GM21528 (cell line): Measurements from ENCODE around the gene SSR1.
"Not testable (repeated sequence)": the region's sequence is repeated elsewhere in the genome, so short reads cannot be mapped to it uniquely, and the experiment has no call there.

Source experiments
- ATAC-seq: cut with Tn5 transposase; IDR thresholded peaks from one replicate; pipeline ENCODE4 v1.9.1; 2021; ENCODE audit warnings: mild to moderate bottlenecking, moderate library complexity; ENCODE audit not compliant: unreplicated experiment, low FRiP score

The SSR1 gene

DNA sequence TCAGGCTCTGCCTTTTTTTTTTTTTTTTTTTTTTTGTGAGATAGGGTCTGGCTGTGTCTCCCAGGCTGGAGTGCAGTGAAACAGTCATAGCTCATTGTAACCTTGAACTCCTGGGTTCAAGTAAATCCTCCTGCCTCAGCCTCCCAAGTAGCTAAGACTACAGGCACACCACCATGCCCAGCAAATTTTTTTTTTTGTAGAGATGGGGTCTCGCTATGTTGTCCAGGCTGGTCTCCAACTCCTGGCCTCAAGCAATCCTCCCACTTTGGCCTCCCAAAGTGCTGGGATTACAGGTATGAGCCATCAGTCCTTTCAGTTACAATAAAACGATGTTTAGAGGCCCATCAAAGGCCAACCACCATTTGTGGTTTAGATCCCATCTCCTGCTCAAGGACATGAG is 6.4 kb upstream of the SSR1 start:
- not testable (repeated sequence) for ATAC-seq

DNA sequence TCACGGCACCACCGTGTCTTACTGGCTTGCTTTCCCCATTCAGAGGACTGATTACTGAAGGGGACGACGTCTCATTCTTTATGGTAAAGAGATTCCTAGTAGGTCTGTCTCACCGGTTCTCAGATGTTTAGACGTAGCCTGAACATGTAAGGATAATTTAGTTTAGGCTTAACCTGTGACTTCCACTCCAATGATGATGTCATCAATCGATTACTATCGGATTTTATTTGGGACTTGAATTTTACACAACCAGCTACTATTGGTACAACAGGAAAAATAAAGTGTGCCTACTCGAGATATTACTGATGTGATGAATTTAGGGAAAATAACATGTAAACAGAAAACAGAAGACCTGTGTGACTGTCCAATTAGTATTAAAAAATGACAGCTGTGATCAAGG is 4.5 kb upstream of the SSR1 start:
- no peak for ATAC-seq

DNA sequence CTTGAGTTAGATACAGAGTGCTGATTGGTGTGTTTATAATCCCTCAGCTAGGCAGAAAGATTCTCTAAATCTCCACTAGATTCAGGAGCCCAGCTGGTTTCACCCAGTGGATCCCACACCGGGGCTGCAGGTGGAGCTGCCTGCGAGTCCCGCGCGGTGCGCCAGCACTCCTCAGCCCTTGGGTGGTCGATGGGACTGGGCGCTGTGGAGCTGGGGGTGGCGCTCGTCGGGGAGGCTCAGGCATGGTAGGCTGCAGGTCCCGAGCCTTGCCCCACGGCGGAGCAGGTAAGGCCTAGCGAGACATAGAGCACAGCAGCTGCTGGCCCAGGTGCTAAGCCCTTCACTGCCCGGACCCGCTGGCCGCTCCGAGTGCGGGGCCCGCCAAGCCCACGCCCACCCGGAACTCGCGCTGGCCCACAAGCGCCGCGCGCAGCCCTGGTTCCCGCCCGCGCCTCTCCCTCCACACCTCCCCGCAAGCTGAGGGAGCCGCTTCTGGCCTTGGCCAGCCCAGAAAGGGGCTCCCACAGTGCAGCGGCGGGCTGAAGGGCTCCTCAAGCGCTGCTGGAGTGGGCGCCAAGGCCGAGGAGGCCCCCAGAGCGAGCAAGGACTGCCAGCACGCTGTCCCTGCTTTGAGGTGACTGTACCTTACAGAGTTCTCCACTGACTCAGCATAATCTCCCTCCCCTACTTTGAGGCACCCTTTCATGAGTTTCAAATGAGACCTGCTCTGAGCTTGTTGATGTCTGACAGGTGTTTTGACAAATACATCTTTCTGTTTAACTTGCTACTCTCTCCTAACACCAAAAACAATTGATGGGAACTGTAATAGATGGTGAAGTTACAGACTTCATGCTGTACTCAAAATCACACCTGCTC is 3.9 kb upstream of the SSR1 start:
- no peak for ATAC-seq

DNA sequence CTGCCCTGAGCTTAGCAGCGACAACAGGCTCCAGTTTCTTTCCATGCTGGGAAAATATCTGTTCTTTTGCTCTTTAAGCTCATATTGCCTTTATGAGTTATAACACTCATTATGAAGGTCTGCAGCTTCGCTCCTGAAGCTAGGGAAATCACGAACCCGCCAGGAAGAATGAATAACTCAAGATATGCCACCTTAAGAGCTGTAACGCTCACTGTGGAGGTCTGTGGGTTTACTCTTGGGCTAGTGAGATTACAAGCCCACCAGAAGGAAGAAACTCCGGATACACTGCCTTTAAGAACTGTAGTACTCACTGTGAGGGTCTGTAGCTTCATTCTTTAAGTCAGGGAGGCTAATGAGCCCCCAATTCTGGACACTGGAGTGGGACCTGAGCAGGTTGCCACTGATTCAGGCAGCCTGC is 3.0 kb upstream of the SSR1 start:
- no peak for ATAC-seq

DNA sequence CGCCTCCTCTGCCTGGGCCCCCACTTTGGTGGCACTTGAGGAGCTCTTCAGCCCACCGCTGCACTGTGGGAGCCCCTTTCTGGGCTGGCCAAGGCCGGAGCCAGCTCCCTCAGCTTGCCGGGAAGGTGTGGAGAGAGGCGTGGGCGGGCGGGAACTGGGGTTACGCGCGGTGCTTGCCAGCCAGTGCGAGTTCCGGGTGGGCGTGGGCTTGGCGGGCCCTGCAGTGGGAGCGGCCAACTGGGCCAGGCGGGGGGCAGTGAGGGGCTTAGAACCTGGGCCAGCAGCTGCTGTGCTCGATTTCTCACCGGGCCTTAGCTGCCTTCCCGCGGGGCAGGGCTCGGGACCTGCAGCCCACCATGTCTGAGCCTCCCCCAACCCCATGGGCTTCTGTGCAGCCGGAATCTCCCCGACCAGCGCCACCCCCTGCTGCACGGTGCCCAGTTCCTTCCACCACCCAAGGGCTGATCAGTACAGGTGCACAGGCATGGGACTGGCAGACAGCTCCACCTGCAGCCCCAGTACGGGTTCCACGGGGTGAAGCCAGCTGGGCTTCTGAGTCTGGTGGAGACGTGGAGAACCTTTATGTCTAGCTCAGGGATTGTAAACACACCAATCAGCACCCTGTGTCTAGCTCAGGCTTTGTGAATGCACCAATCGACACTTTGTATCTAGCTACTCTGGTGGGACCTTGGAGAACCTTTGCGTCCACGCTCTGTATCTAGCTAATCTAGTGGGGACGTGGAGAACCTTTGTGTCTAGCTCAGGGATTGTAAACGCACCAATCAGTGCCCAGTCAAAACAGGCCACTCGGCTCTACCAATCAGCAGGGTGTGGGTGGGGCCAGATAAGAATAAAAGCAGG is 2.3 kb upstream of the SSR1 start:
- ATAC-seq = not testable (repeated sequence)

DNA sequence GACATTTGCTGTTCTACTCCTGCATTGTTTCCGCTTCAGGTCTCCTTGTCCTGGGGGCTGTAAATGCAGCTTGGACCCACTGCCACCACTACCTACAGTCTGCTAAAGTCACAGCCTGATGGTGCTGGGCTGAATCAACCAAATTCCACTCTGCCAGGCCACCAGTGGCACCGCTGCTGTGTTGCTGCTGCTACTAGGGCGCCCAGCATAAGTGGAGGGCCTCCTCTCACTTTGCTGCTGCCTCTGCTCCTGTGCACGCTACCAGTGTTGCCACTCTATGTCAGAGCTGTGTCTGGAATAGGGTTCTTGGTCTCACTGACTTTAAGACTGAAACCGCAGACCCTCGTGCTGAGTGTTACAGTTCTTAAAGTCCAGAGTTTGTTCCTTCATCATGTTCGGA is 1.4 kb upstream of the SSR1 start:
- ATAC-seq = no peak

DNA sequence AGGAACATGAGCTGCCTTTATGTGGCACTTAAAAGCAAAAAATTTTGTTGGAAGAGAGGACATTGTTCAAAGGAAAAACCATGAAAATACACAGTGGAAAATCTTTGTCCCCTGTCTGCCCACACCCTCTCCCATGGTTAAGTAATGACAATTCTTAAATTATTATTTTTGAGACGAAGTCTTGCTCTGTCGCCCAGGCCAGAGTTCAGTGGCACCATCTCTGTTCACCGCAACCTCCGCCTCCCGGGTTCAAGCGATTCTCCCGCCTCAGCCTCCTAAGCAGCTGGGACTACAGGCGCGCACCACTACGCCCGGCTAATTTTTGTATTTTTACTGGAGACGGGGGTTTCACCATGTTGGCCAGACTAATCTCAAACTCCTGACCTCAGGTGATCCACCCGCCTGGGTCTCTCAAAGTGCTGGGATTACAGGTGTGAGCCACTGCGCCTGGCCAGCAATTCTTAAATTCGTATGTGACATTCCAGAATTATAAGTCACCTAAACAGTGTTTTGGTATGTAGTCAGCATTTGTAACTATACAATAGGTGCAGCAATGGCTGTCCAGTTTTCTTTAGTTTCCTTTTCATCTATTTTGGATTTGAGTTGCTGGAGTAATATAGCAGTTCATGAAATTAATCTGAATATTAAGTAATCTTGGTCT is 636 bp upstream of the SSR1 start:
- ATAC-seq = no peak

DNA sequence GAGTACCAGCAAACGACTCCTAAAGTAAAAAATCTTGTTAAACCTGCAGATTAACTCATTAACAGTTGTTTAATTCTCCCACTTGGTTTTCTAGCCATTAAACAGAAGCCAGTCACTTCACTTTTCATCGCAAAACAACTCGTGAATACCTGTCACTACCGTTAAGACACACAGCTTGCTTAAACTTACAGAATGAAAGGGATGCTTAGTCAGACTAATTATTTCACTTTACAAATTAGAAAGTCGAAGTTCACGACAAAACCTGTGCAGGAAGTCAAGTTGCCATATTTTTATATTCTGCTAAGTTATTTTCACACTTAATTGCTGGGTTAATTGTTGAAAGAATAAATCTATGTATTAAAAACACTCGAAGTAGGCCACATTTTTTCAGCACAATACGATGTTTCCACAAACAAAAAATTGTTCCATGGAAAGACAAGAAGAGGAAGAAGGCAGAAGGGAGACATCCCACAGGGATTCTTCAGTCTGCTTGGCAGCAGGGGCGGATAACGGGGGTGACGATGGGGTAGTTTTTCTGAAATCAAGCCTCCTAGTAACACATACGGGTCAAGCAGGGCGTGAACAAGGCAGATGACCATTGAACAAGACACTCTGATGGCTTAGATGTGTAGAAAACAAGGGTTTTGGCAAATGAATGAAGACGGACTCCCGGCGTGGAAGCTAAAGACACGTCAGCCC is 933 bp downstream of the SSR1 start:
- ATAC-seq = no peak

DNA sequence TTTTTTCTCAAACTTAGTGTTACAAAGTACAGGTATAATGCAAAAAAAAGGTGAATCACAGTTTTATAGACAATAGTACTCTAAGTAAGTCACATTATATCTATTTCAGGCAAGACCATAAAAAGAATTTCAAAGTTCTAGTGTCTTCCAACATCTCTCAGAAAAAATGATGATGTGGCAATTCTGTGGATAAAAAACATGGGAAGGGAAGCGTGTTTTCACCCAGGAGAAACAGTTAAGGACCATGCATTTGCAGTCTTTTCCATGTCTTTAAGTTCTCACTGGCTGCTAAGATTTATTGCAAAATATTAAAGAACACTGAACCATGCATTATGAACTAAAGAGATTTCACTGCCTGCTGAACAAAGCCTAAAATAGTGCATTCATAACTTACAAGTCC is 1.8 kb downstream of the SSR1 start:
- ATAC-seq = no peak

DNA sequence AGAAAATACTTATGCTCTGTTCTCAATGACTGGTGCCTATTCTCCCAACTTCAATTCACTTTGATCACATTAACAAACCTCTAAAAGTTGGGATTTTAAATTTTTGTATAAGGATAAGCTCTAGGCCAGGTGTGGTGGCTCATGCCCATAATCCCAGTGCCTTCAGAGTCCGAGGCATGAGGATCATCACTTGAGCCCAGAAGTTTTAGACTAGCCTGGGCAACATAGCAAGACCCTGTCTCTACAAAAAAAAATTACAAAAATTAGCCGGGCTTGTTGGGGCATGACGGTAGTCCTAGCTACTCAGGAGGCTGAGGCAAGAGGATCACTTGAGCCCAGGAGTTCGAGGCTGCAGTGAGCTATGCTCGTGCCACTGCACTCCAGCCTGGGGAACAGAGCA is 3.9 kb downstream of the SSR1 start:
- ATAC-seq = no peak

DNA sequence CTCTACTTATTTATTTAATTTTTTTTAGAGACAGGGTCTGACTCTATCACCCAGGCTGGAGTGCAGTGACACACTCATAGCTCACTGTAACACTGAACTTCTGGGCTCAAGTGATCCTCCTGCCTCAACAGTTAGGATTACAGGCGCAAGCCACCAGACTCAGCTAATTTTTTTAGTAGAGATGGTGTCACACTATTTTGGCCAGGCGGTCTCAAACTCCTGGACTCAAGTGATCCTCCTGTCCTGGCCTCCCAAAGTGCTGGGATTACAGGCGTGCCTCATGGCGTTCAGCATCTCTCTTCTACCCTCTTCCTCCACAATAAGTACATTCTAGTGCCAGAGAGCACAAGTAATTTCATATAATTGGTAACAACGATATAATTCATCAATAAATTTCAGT is 5.5 kb downstream of the SSR1 start:
- ATAC-seq = no peak

DNA sequence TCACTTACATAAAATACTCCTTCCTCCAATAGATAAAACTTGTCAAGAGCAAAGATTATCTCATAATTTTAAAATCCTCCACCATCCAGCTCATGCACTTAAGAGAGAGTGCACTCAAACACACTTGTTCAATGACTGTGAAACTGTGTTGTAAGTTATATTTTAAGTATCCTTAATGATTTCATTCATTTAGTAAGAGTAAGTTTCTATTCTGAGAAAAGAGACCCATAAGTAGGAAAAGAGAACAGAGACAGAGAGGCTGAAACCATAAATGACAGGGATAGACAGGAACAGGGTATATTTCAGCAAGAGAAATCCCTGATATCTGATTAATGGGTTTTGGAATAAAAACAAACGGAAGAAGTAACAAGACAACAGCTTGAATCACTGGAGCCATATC is 8.2 kb downstream of the SSR1 start:
- no peak for ATAC-seq

DNA sequence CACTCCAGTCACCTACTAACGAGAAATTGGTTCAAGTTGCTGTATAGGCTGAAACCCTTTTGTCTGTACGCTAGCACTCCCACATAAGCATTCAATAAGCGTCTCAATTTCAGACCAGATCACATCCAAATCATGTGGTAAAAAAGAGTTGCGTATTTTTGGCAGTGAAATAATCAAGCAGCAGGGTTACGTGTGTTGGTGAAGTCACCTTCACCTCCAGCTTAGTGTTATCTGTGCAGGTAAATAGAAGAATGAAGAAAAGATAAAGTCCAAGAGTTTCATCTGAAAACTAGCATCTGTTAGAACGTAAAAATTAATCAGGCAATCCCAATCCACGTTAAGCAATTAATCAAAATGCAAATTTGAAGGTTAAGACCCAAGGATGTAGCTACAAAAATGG is 11.3 kb downstream of the SSR1 start:
- no peak for ATAC-seq

DNA sequence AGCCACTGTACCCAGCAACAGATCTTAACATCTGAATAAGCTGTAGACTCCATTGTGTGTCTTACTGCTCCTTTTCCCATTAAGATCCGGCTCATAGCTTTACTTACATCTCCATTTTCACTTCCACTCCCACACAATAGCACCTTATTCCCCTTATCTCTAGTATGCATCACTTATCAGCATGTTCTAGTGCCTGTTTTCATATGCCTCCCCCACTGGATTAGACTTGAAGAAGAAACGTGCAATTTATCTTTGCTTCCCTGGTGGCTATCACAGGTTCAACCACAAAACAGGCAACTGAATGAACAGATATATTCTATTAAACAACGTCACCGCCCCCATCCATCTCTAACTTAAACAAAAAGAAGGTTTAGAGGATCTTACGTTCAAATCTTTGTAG is 12.1 kb downstream of the SSR1 start:
- ATAC-seq = no peak

DNA sequence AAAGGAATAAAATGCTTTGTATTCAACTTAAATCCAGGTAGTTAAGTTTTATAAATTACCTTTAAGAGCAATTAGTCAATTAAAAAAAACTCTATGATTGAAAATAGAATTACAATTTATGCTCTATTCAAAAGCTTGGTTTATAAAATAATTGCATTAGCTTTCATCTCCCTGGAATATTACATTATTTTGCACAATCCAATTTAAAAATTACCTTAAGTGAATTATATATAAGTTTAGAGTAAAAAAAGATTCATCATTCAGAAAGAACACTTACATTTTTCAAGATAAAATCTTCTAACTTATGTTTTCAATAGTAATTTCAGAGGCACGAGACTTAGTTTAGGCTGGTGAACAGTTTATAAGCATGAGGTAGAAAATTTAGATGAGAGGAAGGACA is 14.9 kb downstream of the SSR1 start:
- no peak for ATAC-seq

DNA sequence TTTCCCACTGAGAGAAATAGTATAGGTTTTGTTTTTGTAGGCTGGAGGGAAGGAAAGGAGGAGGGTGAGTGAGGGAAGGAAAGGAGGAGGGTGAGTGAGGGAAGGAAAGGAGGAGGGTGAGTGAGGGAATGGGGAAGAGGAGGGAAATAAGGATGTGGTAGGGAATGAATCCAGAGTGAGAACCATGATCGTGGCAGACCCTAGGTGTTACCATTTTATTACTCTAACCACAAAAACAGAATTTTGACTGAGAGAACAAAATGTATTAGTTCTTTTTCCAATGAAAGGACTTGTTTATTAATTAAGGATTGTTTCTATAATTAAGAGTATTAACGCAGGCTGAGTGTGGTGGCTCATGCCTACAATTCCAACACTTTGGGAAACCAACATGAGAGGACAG is 16.4 kb downstream of the SSR1 start:
- no peak for ATAC-seq

DNA sequence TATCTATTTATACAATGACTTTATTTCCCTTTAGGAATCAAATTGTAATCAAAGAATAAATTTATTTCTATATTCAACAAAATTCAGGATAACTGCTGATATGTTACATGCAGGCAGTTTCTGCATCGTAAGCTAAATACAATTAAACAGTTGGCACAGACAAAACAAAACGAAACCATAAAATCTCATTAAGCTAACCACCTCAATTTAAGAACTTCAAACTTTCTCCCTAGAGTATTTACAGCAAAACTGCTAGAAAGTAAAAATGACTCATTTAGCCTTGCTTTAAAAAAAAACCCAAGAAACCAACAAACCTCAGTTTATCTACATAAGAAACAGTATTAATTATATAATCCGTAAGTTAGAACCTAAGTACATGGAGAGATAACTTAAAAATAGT is 17.1 kb downstream of the SSR1 start:
- no peak for ATAC-seq

DNA sequence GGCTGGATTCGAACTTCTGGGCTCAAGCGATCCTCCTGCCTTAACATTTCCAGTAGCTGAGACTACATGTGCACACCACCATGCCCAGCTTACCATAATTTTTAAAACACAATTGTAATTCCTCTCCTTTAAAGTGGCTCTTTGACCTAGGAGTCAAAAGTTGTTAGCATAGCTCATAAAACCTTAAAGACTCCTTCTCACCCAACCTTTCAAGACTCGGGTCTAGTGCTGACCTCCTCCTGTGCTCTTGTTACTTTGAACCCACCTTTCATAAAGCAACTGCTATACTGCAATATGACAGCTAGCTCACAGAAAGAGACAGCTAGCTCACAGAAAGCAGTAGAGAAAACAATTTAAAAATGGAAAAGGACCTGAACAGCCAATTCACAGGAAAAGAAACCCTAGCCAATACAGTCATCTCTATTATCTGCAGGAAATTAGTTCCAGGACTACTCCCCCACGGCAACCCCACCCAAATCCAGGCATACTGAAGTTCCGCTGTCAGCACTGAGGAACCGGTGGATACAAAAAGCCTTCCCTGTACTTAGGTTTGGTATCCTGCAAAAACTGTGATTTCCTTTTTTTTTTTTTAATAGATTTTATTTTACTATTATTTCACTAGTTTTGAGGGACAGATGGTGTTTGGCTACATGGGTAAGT is 20.3 kb downstream of the SSR1 start:
- no peak for ATAC-seq

DNA sequence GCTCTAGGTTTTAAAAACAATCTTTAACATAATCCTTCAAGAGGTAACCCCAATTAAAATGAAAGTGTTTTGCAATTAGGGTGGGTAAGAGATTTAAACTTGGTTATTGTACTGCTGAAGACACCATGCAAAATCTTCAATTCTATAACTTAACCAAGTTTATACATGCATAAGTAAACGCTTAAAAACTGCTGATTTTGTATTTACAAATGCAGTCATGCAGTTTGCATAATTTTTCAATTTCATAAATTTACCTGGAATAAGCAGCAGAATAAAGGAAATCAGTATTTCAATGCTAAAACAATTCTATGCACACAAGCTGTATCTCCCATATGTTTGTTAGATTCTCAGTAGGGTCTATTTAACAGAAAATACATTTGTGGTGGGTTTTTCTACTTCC is 22.9 kb downstream of the SSR1 start:
- no peak for ATAC-seq

DNA sequence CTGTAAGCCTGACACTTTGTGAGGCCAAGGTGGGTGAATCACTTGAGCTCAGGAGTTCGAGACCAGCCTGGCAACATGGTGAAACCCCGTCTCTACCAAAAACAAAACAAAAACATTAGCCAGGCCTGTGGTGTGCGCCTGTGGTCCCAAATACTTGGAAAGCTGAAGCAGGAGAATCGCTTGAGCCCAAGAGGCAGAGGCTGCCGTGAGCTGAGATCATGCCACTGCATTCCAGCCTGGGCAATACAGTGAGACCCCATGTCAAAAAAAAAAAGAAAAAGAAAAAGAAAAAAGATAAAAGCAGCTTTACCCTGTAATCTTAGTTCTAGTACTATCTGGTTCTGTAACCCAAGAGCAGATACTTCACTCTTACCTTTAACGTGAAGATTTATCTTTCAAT is 27.6 kb downstream of the SSR1 start:
- ATAC-seq = no peak
